Astrocyte (in vitro differentiated cells and primary cell): ENCODE data around the gene CD109. TPM values are rescaled to one million over a fixed set of nuclear protein-coding genes. Genes with fewer than 3 reads are reported as not detected.

Source experiments
- DNase-seq: peaks from one replicate; pipeline ENCODE4 v3.0.0-alpha.2; 2010; ENCODE audit warnings: low read depth
- FAIRE-seq: peaks from 2 replicates; lab custom pipeline; 2011; peaks lifted over from hg19 to GRCh38; lab: Jason Lieb, UNC
- H2AFZ ChIP-seq: 2 replicates; pipeline ENCODE4 v1.6.0; 2012; ENCODE audit warnings: low read depth, low read length, inconsistent platforms
- H3K27ac ChIP-seq: 2 replicates; pipeline ENCODE4 v1.5.1; 2011; ENCODE audit warnings: low read depth, low read length, inconsistent platforms
- H3K27me3 ChIP-seq: 2 replicates; pipeline ENCODE4 v1.6.0; 2011; ENCODE audit warnings: low read length, inconsistent platforms; ENCODE audit not compliant: insufficient read depth
- H3K36me3 ChIP-seq: 2 replicates; pipeline ENCODE4 v1.5.1; 2011; ENCODE audit warnings: low read length, inconsistent platforms; ENCODE audit not compliant: insufficient read depth
- H3K4me1 ChIP-seq: 2 replicates; pipeline ENCODE4 v1.5.1; 2011; ENCODE audit warnings: low read length, inconsistent platforms; ENCODE audit not compliant: insufficient read depth
- H3K4me2 ChIP-seq: 2 replicates; pipeline ENCODE4 v1.6.0; 2012; ENCODE audit warnings: low read length, inconsistent platforms
- H3K4me3 ChIP-seq: 2 replicates; pipeline ENCODE4 v1.5.1; 2011; ENCODE audit warnings: low read depth, mild to moderate bottlenecking, low read length, inconsistent platforms; ENCODE audit not compliant: insufficient read depth
- H3K79me2 ChIP-seq: 2 replicates; pipeline ENCODE4 v1.6.0; 2012; ENCODE audit warnings: mild to moderate bottlenecking, low read length, inconsistent platforms; ENCODE audit not compliant: insufficient read depth
- H3K9ac ChIP-seq: 2 replicates; pipeline ENCODE4 v1.6.0; 2012; ENCODE audit warnings: mild to moderate bottlenecking, low read length, inconsistent platforms
- H3K9me3 ChIP-seq: 2 replicates; pipeline ENCODE4 v1.5.1; 2012; ENCODE audit warnings: low read depth, mild to moderate bottlenecking, low read length, inconsistent platforms; ENCODE audit not compliant: insufficient read depth
- H4K20me1 ChIP-seq: 2 replicates; pipeline ENCODE4 v1.6.0; 2012; ENCODE audit warnings: low read length, inconsistent platforms; ENCODE audit not compliant: insufficient read depth
- H3K27ac Mint-ChIP-seq: one replicate; pipeline ENCODE4 v1.8.0; 2021; ENCODE audit warnings: mild to moderate bottlenecking, mixed read lengths; ENCODE audit not compliant: unreplicated experiment
- H3K27me3 Mint-ChIP-seq: one replicate; pipeline ENCODE4 v1.8.0; 2021; ENCODE audit warnings: low read depth, mixed read lengths; ENCODE audit not compliant: unreplicated experiment
- H3K36me3 Mint-ChIP-seq: one replicate; pipeline ENCODE4 v1.8.0; 2021; ENCODE audit warnings: low read depth, mixed read lengths; ENCODE audit not compliant: unreplicated experiment
- H3K4me1 Mint-ChIP-seq: one replicate; pipeline ENCODE4 v1.8.0; 2021; ENCODE audit warnings: low read depth, mixed read lengths; ENCODE audit not compliant: unreplicated experiment
- H3K4me3 Mint-ChIP-seq: one replicate; pipeline ENCODE4 v1.8.0; 2021; ENCODE audit warnings: mild to moderate bottlenecking, moderate library complexity, mixed read lengths; ENCODE audit not compliant: unreplicated experiment
- H3K9me3 Mint-ChIP-seq: one replicate; pipeline ENCODE4 v1.8.0; 2021; ENCODE audit warnings: mild to moderate bottlenecking, mixed read lengths; ENCODE audit not compliant: unreplicated experiment
- CTCF ChIP-seq: IDR thresholded peaks from 2 replicates; pipeline ENCODE4 v1.5.1; 2011; ENCODE audit warnings: low read depth, mild to moderate bottlenecking, inconsistent platforms, low read length, moderate library complexity; ENCODE audit not compliant: insufficient read depth
- EZH2 ChIP-seq: IDR thresholded peaks from 2 replicates; pipeline ENCODE4 v1.6.1; 2012; ENCODE audit warnings: mild to moderate bottlenecking, low read length, inconsistent platforms; ENCODE audit not compliant: insufficient read depth
- total RNA-seq: library from RNA; stranded (reverse); gene quantifications from 2 replicates; pipeline ENCODE4 v1.2.1, GENCODE V29; 2021

CD109 gene
- total RNA-seq, 1 donor from 2014 or later: 18.3 TPM

DNA sequence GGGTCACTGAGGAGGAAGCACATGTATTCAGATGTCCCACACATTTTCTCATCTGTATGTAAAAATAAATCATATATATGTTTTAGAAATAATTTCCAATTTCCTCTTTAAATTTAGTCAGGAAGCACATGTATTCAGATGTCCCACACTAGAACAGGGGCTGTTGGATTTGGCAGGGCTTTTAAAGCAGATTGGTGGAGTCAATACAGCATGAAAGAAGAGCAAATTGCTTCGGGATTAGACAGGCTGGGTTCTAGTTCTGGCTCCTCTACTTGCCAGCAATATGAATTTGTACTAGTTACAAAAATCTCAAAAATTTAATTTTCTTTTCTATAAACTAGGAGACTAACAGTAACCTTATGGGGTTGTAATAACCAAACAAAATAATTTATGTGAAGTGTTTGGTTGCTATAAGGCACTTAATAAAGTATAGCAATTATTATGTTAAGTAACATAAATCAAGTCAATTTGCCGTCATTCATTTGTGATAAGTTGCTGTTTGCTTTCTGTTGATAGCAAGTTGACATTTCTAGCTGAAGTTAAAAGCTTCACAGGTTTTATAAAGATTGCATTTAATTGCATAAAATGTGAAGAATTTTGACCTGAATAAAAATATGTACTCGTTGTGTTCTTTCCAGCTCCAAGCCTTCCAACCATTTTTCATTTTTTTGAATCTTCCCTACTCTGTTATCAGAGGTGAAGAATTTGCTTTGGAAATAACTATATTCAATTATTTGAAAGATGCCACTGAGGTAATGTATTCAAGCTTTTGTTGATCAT is 88.9 kb downstream of the CD109 start:
- Histone ChIP-seq H4K20me1 (no peaks in the 10 kb centered on the region), H2AFZ (no peak overlapping the region), H3K4me3 (no peak overlapping the region), H3K9me3 (no peaks in the 10 kb centered on the region), H3K4me2 (no peak overlapping the region), H3K4me1 (peaks cover 6% of the 10 kb centered on the region), H3K79me2 (no peaks in the 10 kb centered on the region), H3K9ac (no peak overlapping the region), H3K36me3 (no peaks in the 10 kb centered on the region), H3K27me3 (no peaks in the 10 kb centered on the region), H3K27ac (no peak overlapping the region)
- FAIRE-seq (peak; percentile 5), DNase-seq (no peak)
- TF ChIP-seq CTCF: no peak
- no peak for TF ChIP-seq EZH2
- no peak overlapping the region for H3K27ac Mint-ChIP-seq
- no peaks in the 10 kb centered on the region for H3K36me3 Mint-ChIP-seq
- H3K4me1 Mint-ChIP-seq: peaks cover 4% of the 10 kb centered on the region
- H3K9me3 Mint-ChIP-seq: no peaks in the 10 kb centered on the region
- H3K27me3 Mint-ChIP-seq: no peaks in the 10 kb centered on the region
- no peak overlapping the region for H3K4me3 Mint-ChIP-seq

GRCh38 chr6:73790574-73790973 is 94.6 kb downstream of the CD109 start:
- H3K9me3 ChIP-seq: no peaks in the 10 kb centered on the region
- no peak overlapping the region for H3K4me3 ChIP-seq
- H2AFZ ChIP-seq: no peak overlapping the region
- TF ChIP-seq CTCF (no peak), EZH2 (no peak)
- no peak overlapping the region for H3K27ac Mint-ChIP-seq
- no peaks in the 10 kb centered on the region for H3K27me3 ChIP-seq
- H3K36me3 Mint-ChIP-seq: peaks cover 3% of the 10 kb centered on the region
- H3K9ac ChIP-seq: no peak overlapping the region
- H3K79me2 ChIP-seq: no peaks in the 10 kb centered on the region
- H3K4me1 Mint-ChIP-seq: peaks cover 4% of the 10 kb centered on the region
- FAIRE-seq (no peak), DNase-seq (no peak)
- no peak overlapping the region for H3K4me2 ChIP-seq
- no peak overlapping the region for H3K27ac ChIP-seq
- H3K27me3 Mint-ChIP-seq: no peaks in the 10 kb centered on the region
- H3K36me3 ChIP-seq: peaks cover 3% of the 10 kb centered on the region
- no peak overlapping the region for H3K4me3 Mint-ChIP-seq
- peaks cover 6% of the 10 kb centered on the region for H3K4me1 ChIP-seq
- no peaks in the 10 kb centered on the region for H3K9me3 Mint-ChIP-seq
- no peaks in the 10 kb centered on the region for H4K20me1 ChIP-seq

DNA sequence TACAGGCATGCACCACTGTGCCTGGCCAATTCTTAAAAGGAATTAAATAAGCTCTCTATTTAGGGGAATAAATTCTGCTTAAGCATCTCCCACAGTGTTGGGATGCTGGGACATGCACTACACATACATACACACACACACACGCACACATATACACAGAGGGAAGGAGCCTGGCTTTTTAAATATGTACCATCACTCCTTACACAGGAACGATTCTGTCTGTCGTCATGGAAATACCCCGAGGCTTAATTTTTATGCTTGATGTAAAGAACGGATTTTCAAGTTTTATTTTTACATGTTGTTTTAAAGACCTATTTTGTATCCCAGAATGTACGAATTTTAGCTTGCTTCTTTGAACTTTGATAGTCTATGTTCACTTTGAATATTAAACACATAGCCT is 95.3 kb downstream of the CD109 start:
- FAIRE-seq: no peak
- peaks cover 3% of the 10 kb centered on the region for H3K9me3 Mint-ChIP-seq
- peaks cover 3% of the 10 kb centered on the region for H3K36me3 ChIP-seq
- no peaks in the 10 kb centered on the region for H3K9me3 ChIP-seq
- DNase-seq: no peak
- no peak overlapping the region for H3K4me3 Mint-ChIP-seq
- no peaks in the 10 kb centered on the region for H4K20me1 ChIP-seq
- H3K9ac ChIP-seq: no peak overlapping the region
- TF ChIP-seq EZH2 (no peak), CTCF (no peak)
- no peak overlapping the region for H2AFZ ChIP-seq
- no peak overlapping the region for H3K27ac ChIP-seq
- no peak overlapping the region for H3K4me2 ChIP-seq
- peaks cover 6% of the 10 kb centered on the region for H3K4me1 ChIP-seq
- H3K27me3 ChIP-seq: no peaks in the 10 kb centered on the region
- H3K27ac Mint-ChIP-seq: no peak overlapping the region
- no peaks in the 10 kb centered on the region for H3K79me2 ChIP-seq
- H3K4me1 Mint-ChIP-seq: peaks cover 4% of the 10 kb centered on the region
- H3K27me3 Mint-ChIP-seq: no peaks in the 10 kb centered on the region
- H3K4me3 ChIP-seq: no peak overlapping the region
- peaks cover 8% of the 10 kb centered on the region for H3K36me3 Mint-ChIP-seq
